ELF-1 (cell line): ENCODE results near the gene PARVA.
A peak's percentile ranks its signal among the peaks of the same experiment; 100 is the strongest.

Experiments
- DNase-seq: peaks from one replicate; pipeline ENCODE4 v3.0.0-alpha.2; 2016; ENCODE audit warnings: low read depth, low spot score

PARVA gene

GRCh38 chr11:12430954-12431595 lies 53.7 kb downstream of the PARVA start:
- DNase-seq = no peak

GRCh38 chr11:12432507-12432906 lies 55.1 kb downstream of the PARVA start:
- no peak for DNase-seq

GRCh38 chr11:12433121-12433520 lies 55.8 kb downstream of the PARVA start:
- DNase-seq = no peak

GRCh38 chr11:12433571-12434324 lies 56.4 kb downstream of the PARVA start:
- no peak for DNase-seq

DNA sequence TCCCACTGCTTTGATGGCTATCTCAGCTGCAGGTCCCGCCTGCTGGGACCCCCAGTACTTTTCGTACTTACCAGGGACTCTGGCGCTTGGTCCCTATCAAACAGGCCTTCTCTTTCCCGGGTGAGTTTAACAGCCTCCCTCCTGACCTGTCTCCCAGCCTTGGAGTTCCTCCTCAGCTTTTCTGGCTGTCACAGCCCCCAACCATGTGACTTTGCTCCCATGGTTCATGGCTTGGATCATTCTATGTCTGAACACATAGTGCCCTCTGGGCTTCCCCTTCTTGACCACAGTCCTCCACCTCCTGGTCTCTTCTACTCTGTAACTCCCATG lies 56.9 kb downstream of the PARVA start:
- peak; percentile 8 for DNase-seq

GRCh38 chr11:12435264-12435663 lies 57.9 kb downstream of the PARVA start:
- no peak for DNase-seq

DNA sequence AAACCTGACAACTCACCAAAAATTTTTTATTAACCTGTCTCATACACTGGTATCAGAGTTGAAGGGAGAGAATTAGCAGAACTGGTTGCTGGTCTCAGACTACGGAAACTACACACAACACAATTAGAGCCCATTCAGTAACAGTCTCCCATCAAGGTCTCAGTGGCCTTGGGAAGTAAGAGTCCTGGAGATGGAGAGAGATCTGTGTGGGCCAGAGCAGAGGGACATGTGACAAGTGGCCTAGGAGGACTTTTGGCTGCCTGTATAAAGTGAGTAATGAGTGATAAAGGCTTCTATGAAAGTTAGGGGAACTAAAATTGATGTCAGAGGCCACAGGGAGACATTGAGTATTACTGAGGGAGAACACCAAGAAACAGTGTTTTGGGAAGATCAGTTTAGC lies 58.9 kb downstream of the PARVA start:
- no peak for DNase-seq

- DNase-seq = no peak
These were observed 60.9 kb downstream of the PARVA start for GRCh38 chr11:12438291-12438690.

- DNase-seq = peak; percentile 32
These were observed 62.2 kb downstream of the PARVA start for GRCh38 chr11:12439615-12440014.

DNA sequence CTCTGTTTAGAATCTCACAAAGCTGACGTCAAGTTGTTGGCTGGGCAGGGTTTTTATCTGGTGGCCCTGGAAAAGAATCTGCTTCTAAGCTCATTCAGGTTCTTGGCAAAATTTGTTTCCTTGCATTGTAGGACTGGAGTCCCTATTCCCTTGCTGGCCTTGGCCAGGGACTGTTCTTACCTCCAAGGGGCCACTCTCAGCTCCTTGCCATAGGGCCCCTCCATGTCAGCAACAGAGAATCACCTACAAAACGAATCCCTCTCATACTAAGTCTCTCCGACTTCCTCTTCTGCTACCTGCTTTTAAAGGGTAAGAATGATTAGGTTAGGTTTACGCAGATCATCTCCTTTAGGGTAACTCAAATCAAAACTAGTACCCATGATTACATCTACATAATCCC lies 63.2 kb downstream of the PARVA start:
- no peak for DNase-seq

- no peak for DNase-seq
These were observed 64.0 kb downstream of the PARVA start for GRCh38 chr11:12441231-12441861.

DNA sequence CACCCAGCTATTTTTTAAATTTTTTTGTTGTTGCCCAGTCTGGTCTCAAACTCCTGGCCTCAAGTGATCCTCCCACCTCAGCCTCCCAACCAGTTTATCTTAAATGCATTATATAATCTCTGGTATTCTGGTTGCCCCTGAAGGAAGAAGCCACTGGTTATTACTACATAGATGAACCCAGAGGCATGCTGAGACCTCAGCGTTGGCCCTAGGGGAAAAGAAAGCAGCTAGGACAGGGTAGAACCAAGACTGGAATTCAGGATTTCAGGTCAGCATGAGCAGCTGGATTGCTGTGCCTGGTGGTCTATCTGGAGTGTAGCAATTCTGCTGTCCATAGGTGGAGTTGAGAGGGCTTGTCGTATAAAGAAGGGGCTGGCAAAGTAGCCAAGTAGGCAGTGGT lies 67.2 kb downstream of the PARVA start:
- no peak for DNase-seq

DNA sequence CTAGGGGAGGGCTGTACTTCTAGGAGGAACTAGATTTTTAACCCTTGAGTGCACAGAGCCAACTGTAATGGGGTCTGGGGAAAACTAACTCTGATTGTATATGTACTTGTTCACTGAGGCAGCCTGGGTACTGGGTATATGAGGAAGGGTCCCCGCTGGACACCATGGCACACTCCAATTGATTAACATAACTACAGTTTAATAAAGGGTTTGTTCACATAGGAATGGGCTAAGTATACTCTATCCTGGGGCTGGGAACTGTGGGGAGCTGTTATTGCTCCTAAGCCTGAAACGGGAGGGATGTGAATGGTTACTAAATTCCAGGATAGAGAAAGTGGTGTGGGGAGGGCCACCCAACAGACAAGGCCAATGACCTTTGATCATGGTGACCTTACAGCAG lies 67.6 kb downstream of the PARVA start:
- DNase-seq = no peak

DNA sequence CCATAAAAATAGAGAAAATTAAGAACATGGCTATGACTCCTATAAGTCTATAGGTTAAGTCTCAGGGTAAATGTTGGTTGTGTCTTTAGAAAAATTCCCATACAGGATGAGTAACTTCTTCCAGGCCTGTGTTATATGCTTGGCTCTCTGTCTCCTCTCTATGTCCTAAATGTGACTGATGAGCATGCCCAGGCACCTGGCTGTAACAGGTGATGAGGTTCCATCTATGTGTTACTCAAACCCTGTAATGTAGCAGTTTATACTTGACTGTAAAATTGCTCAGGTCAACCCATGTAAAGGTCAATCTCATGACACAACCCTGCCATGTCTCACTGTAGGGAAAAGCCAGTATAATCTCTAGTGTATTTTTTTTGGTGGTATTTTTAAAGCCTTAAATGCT lies 69.5 kb downstream of the PARVA start:
- DNase-seq = no peak

GRCh38 chr11:12448131-12448939 lies 71.0 kb downstream of the PARVA start:
- no peak for DNase-seq

GRCh38 chr11:12449961-12450715 lies 72.8 kb downstream of the PARVA start:
- DNase-seq = no peak

- no peak for DNase-seq
These were observed 73.9 kb downstream of the PARVA start for GRCh38 chr11:12451179-12451814.

GRCh38 chr11:12453243-12453642 lies 75.9 kb downstream of the PARVA start:
- no peak for DNase-seq

DNA sequence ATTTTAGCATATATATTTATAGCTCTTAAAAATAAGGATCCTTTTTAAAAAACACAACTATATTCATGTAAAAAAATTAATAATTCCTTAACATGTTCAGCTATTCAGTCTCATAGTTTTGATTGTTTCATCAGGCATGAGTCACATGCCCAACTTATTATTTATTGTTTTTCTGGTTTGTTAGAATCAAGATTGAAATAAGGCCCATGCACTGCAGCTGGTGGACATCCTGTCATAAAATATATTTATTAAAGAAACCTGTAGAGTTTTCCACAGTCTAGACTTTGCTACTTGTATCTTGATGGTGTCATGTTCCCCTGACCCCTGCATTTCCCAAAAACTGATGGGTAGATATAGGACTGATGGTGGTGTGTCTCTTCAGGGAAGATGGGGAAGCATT lies 77.4 kb downstream of the PARVA start:
- no peak for DNase-seq

DNA sequence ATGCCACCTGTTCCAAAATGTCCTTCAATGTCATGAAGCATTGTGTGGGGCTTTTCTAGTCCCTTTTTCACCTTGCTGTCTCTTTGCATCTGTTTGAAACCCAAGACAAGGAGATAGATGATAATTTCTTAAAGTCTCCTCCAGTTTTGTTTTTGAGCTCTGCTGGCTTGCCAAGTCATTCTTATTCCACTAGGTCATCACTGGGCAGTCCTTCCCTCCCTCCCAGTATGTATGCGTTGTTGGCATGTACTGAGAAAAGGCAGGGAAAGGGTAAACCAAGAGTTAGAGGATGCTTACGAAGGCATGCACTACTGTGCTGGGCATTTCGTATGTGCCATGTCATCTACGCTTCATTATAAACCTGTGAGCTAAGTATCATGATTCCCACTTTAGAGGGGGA lies 78.6 kb downstream of the PARVA start:
- no peak for DNase-seq
